ENCODE results near the gene ATXN10. TPM values are rescaled to one million over a fixed set of nuclear protein-coding genes. Genes with fewer than 3 reads are reported as not detected.

ATXN10 gene
- total RNA-seq, 1 experiment from 2014 or later, result 135 TPM

DNA sequence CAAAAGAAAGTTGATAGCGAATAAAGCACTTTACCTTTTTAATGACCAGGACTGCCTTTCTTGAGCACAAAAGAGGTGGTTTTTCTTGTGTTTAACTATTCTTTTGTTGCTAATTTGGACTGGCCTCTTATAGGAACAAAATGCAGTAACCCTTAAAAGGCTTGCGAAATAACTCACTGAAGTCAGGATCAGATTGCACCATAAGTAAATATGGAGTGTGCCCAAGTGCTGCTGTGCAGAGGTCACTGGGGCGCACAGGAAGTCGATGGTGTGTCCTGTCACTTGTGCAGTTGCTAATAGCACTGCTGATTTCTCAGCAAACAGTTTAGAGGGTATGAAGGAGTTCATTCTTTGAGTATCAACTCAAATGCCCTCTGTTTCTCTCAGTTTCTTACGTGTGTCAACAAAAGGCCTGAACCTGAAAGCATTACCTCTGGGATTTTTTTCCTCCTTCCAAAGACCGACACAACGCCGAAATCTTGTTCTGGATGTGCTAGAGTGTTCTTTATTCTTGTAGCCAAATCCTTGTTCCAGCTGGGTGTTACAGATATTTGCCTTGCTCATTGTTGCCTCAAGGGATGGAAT is 71.3 kb downstream of the ATXN10 start:
- TF ChIP-seq ZFX (IDR thresholded peaks at IDR 0.05) (no peak), CEBPB (IDR thresholded peaks at IDR 0.05; ENCODE audit: low read depth) (peak; percentile 45; the same call in 1 of the 2 replicates)
- ChIA-PET CTCF (interaction anchor here (0.6 kb wide), 1 partner anchor 8 kb away, joined by 5 read pairs; no protein-coding TSS in a partner anchor), POLR2A (no interaction called here), RAD21 (ENCODE audit: low non-redundant PET in 1 of 2, low total read pairs in 2 of 2, uncharacterized antibody in 2 of 2, unreplicated experiment in 2 of 2) (no interaction called here)
- DNase-seq (ENCODE audit: low read depth, low spot score), result no peak
- Histone ChIP-seq H3K4me3 (replicated peaks in 1 of 2; ENCODE audit: low read depth in 1 of 2, low read length in 2 of 2) (no peak overlapping the region), H3K9me2 (ENCODE audit: insufficient read depth) (no peaks in the 10 kb centered on the region), H3K36me3 (ENCODE audit: control insufficient read depth in 1 of 2, insufficient read depth in 2 of 2, low read length in 2 of 2) (peaks cover 19% of the 10 kb centered on the region in 2 experiments), H2AFZ (ENCODE audit: low read depth, low read length, poor library complexity, severe bottlenecking) (no peak overlapping the region), H3K27me3 (ENCODE audit: insufficient read depth, low read length) (no peaks in the 10 kb centered on the region), H3K79me2 (ENCODE audit: insufficient read depth, low read length) (peaks cover 2% of the 10 kb centered on the region; the same call in 1 of the 2 replicates), H4K20me1 (ENCODE audit: insufficient read depth) (no peaks in the 10 kb centered on the region), H3K4me2 (ENCODE audit: low read length) (no peak overlapping the region), H3K4me1 (ENCODE audit: control insufficient read depth in 1 of 2, insufficient read depth in 2 of 2, low read length in 2 of 2) (no peaks in the 10 kb centered on the region), H3K27ac (ENCODE audit: low read depth, low read length) (no peak overlapping the region), H3K9me3 (ENCODE audit: control insufficient read depth in 1 of 2, insufficient read depth in 1 of 2, low read depth in 1 of 2, low read length in 2 of 2) (no peaks in the 10 kb centered on the region), H3K9ac (ENCODE audit: low read length) (no peak overlapping the region)
- no TSS peak for BruUV-seq (replicated peaks)
- ATAC-seq, result no peak
- intact Hi-C loops (cut with micrococcal nuclease), result no loop called here

DNA sequence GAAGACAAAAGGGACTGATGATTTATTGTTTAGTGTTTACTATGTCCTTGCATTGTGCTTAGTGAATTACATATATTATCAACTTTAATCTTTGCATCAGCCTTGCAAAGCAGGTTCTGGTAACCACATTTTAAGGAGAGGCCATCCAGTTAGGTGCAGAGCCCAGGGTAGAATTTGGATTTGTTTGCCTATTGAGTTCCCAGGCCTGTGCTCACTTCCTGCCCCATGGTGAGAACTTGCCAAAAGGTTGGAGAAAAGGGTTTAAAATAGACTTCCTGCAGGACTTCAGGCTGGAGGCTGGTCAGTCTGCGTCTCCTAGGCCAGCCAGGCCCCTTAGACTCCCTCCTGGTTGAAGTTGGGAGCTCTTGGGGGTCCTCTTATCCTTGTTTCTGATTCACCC is 72.1 kb downstream of the ATXN10 start:
- no peak for DNase-seq (ENCODE audit: low read depth, low spot score)
- ATAC-seq, result no peak
- no peak overlapping the region for H3K27ac ChIP-seq (ENCODE audit: low read depth, low read length)
- no peaks in the 10 kb centered on the region for H3K9me3 ChIP-seq (ENCODE audit: control insufficient read depth in 1 of 2, insufficient read depth in 1 of 2, low read depth in 1 of 2, low read length in 2 of 2)
- no peaks in the 10 kb centered on the region for H3K4me1 ChIP-seq (ENCODE audit: control insufficient read depth in 1 of 2, insufficient read depth in 2 of 2, low read length in 2 of 2)
- no peak overlapping the region for H3K9ac ChIP-seq (ENCODE audit: low read length)
- TF ChIP-seq POLR2A (IDR thresholded peaks at IDR 0.05; ENCODE audit: borderline replicate concordance, extremely low read depth, insufficient read depth, insufficient read length) (no peak), EGR1 (IDR thresholded peaks at IDR 0.05; ENCODE audit: low read depth) (no peak), SP1 (IDR thresholded peaks at IDR 0.05; ENCODE audit: low read depth) (no peak), TCF7L2 (IDR thresholded peaks at IDR 0.05; ENCODE audit: borderline replicate concordance, extremely low read depth, insufficient read depth, insufficient read length) (no peak), EZH2 (IDR thresholded peaks at IDR 0.05) (no peak), ZNF274 (IDR thresholded peaks at IDR 0.05; ENCODE audit: low read depth, low read length) (no peak), EZH2phosphoT487 (IDR thresholded peaks at IDR 0.05; ENCODE audit: borderline replicate concordance) (no peak), ELF1 (IDR thresholded peaks at IDR 0.05; ENCODE audit: borderline replicate concordance, low read depth) (no peak), YY1 (IDR thresholded peaks at IDR 0.05; ENCODE audit: extremely low read depth, insufficient replicate concordance, low read depth, low read length) (no peak), SIN3A (IDR thresholded peaks at IDR 0.05; ENCODE audit: low read depth) (no peak), CEBPB (IDR thresholded peaks at IDR 0.05; ENCODE audit: low read depth) (no peak), JUND (IDR thresholded peaks at IDR 0.05) (no peak)
- TF ChIP-seq, protein P1, sequence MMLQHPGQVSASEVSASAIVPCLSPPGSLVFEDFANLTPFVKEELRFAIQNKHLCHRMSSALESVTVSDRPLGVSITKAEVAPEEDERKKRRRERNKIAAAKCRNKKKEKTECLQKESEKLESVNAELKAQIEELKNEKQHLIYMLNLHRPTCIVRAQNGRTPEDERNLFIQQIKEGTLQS (IDR thresholded peaks at IDR 0.05), result no peak
- TF ChIP-seq, protein P2, sequence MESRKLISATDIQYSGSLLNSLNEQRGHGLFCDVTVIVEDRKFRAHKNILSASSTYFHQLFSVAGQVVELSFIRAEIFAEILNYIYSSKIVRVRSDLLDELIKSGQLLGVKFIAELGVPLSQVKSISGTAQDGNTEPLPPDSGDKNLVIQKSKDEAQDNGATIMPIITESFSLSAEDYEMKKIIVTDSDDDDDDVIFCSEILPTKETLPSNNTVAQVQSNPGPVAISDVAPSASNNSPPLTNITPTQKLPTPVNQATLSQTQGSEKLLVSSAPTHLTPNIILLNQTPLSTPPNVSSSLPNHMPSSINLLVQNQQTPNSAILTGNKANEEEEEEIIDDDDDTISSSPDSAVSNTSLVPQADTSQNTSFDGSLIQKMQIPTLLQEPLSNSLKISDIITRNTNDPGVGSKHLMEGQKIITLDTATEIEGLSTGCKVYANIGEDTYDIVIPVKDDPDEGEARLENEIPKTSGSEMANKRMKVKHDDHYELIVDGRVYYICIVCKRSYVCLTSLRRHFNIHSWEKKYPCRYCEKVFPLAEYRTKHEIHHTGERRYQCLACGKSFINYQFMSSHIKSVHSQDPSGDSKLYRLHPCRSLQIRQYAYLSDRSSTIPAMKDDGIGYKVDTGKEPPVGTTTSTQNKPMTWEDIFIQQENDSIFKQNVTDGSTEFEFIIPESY (IDR thresholded peaks at IDR 0.05; ENCODE audit: extremely low read depth, insufficient replicate concordance, low read length), result no peak
- TF ChIP-seq, protein P3, sequence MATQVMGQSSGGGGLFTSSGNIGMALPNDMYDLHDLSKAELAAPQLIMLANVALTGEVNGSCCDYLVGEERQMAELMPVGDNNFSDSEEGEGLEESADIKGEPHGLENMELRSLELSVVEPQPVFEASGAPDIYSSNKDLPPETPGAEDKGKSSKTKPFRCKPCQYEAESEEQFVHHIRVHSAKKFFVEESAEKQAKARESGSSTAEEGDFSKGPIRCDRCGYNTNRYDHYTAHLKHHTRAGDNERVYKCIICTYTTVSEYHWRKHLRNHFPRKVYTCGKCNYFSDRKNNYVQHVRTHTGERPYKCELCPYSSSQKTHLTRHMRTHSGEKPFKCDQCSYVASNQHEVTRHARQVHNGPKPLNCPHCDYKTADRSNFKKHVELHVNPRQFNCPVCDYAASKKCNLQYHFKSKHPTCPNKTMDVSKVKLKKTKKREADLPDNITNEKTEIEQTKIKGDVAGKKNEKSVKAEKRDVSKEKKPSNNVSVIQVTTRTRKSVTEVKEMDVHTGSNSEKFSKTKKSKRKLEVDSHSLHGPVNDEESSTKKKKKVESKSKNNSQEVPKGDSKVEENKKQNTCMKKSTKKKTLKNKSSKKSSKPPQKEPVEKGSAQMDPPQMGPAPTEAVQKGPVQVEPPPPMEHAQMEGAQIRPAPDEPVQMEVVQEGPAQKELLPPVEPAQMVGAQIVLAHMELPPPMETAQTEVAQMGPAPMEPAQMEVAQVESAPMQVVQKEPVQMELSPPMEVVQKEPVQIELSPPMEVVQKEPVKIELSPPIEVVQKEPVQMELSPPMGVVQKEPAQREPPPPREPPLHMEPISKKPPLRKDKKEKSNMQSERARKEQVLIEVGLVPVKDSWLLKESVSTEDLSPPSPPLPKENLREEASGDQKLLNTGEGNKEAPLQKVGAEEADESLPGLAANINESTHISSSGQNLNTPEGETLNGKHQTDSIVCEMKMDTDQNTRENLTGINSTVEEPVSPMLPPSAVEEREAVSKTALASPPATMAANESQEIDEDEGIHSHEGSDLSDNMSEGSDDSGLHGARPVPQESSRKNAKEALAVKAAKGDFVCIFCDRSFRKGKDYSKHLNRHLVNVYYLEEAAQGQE (IDR thresholded peaks at IDR 0.05; ENCODE audit: low read depth), result no peak
- H3K4me2 ChIP-seq (ENCODE audit: low read length), result no peak overlapping the region
- no peaks in the 10 kb centered on the region for H3K27me3 ChIP-seq (ENCODE audit: insufficient read depth, low read length)
- POLR2A ChIA-PET, result no interaction called here
- no TSS peak for BruUV-seq (replicated peaks)
- H3K4me3 ChIP-seq (replicated peaks in 1 of 2; ENCODE audit: low read depth in 1 of 2, low read length in 2 of 2), result no peak overlapping the region
- CTCF ChIA-PET, result interaction anchor here (0.6 kb wide), 1 partner anchor 8 kb away, joined by 5 read pairs; no protein-coding TSS in a partner anchor
- H3K79me2 ChIP-seq (ENCODE audit: insufficient read depth, low read length), result peaks cover 2% of the 10 kb centered on the region; the same call in 1 of the 2 replicates
- H2AFZ ChIP-seq (ENCODE audit: low read depth, low read length, poor library complexity, severe bottlenecking), result no peak overlapping the region
- no peaks in the 10 kb centered on the region for H3K9me2 ChIP-seq (ENCODE audit: insufficient read depth)
- no peaks in the 10 kb centered on the region for H4K20me1 ChIP-seq (ENCODE audit: insufficient read depth)
- RAD21 ChIA-PET (ENCODE audit: low non-redundant PET in 1 of 2, low total read pairs in 2 of 2, uncharacterized antibody in 2 of 2, unreplicated experiment in 2 of 2), result no interaction called here
- H3K36me3 ChIP-seq (ENCODE audit: control insufficient read depth in 1 of 2, insufficient read depth in 2 of 2, low read length in 2 of 2), result peaks cover 15 to 18% of the 10 kb centered on the region in 2 experiments
- intact Hi-C loops (cut with micrococcal nuclease), result no loop called here
